ENCODE measurements around the gene SOSTDC1. TPM values are rescaled to one million over a fixed set of nuclear protein-coding genes. Genes with fewer than 3 reads are reported as not detected.

SOSTDC1 gene
- polyA plus RNA-seq, 1 of the 3 experiments (the other 2 are of a cell fraction), result 0.13 TPM

- no peak for TF ChIP-seq IRF3 (IDR thresholded peaks at IDR 0.05; ENCODE audit: low read depth, low read length)
- TF ChIP-seq EZH2phosphoT487 (IDR thresholded peaks at IDR 0.05; ENCODE audit: borderline replicate concordance, low read depth), result no peak
- no peak for TF ChIP-seq USF1 (IDR thresholded peaks at IDR 0.05; ENCODE audit: borderline replicate concordance, low read depth)
- TF ChIP-seq GATA2 (CRISPR knock-in tag; IDR thresholded peaks at IDR 0.05), result no peak
- TF ChIP-seq CTCF (IDR thresholded peaks at IDR 0.05), result no peak
- TF ChIP-seq RCOR1 (IDR thresholded peaks at IDR 0.05; ENCODE audit: low read length), result no peak
- TF ChIP-seq SMC3 (IDR thresholded peaks at IDR 0.05; ENCODE audit: low read depth, low read length), result no peak
- no peak for TF ChIP-seq FOXJ3 (CRISPR knock-in tag; IDR thresholded peaks at IDR 0.05)
- TF ChIP-seq RAD21 (IDR thresholded peaks at IDR 0.05; ENCODE audit: low read length), result no peak
- no peak for TF ChIP-seq PBX3 (IDR thresholded peaks at IDR 0.05)
- TF ChIP-seq FOXM1 (IDR thresholded peaks at IDR 0.05; ENCODE audit: low read depth), result no peak
- no peak for TF ChIP-seq GABPA (IDR thresholded peaks at IDR 0.05; ENCODE audit: low read depth)
- TF ChIP-seq RFX5 (IDR thresholded peaks at IDR 0.05; ENCODE audit: low read length), result no peak
- no peaks in the 10 kb centered on the region for H3K36me3 ChIP-seq (replicated peaks in 1 of 2; ENCODE audit: control insufficient read depth in 1 of 2, insufficient read depth in 2 of 2, low read length in 1 of 2)
- H3K9ac ChIP-seq, result no peak overlapping the region
Measured at GRCh38 chr7:16433568-16434122, 31.9 kb downstream of the SOSTDC1 start.

More at GRCh38 chr7:16433568-16434122, 31.9 kb downstream of the SOSTDC1 start:
- no peaks in the 10 kb centered on the region for H3F3A ChIP-seq (replicated peaks; ENCODE audit: insufficient read depth)
- H3K4me2 ChIP-seq, result peak overlapping the region; percentile 2; the same call in 1 of the 2 replicates
- WGBS (ENCODE audit: low lambda C conversion rate), result 36% methylated on average over 2 of the region's 2 CpGs
- no peaks in the 10 kb centered on the region for H3K27me3 ChIP-seq (ENCODE audit: insufficient read depth)
- no peaks in the 10 kb centered on the region; a peak in 2 of 4 replicates for H3K4me1 ChIP-seq (ENCODE audit: control insufficient read depth in 1 of 2, insufficient read depth in 2 of 2, low read depth in 1 of 2, low read length in 1 of 2)
- H3K9me3 ChIP-seq, result no peaks in the 10 kb centered on the region
- no peaks in the 10 kb centered on the region for H4K20me1 ChIP-seq (ENCODE audit: insufficient read depth)
- no peak for DNase-seq
- ChIA-PET POLR2A (interaction anchor here (2.8 kb wide), 1 partner anchor 13 kb away, joined by 11 read pairs; the partner anchor contains the start of gene CRPPA), CTCF (interaction anchor here (0.7 to 6.8 kb wide), 10 partner anchors 9 to 496 kb away, joined by 3 to 56 read pairs (median 5); partner anchors contain the start of gene CRPPA)
- H2AFZ ChIP-seq (ENCODE audit: low read depth), result no peak overlapping the region
- no peaks in the 10 kb centered on the region for H3K79me2 ChIP-seq (ENCODE audit: insufficient read depth)
- H3K9me2 ChIP-seq, result no peaks in the 10 kb centered on the region
- H3K27ac ChIP-seq (ENCODE audit: low read depth in 2 of 2, low read length in 1 of 2), result no peak overlapping the region
- H3K4me3 ChIP-seq (ENCODE audit: low read depth in 2 of 2, low read length in 1 of 2), result peak overlapping the region; percentile 2 to 25; a peak in 2 of 4 replicates

Data from SK-N-SH (cell line).